SU-DHL-6 (cell line): ENCODE results near the gene EFTUD2.

Experiments used
- H2AFZ ChIP-seq: fragments of 200-600 bp; sonication (generic); 2 replicates; pipeline ENCODE4 v1.6.1; 2014; ENCODE audit warnings: low read depth, mild to moderate bottlenecking, moderate library complexity, mixed read lengths, antibody characterized with exemption, low read length; ENCODE audit not compliant: severe bottlenecking
- H3F3A ChIP-seq: fragments of 200-600 bp; shearing (Covaris generic); 2 replicates; pipeline ENCODE4 v1.6.0; 2016; ENCODE audit warnings: antibody characterized with exemption, mild to moderate bottlenecking; ENCODE audit not compliant: insufficient read depth
- H3K27ac ChIP-seq: fragments of 200-600 bp; sonication (generic); 2 replicates; pipeline ENCODE4 v1.5.1; 2016; ENCODE audit warnings: low read depth, mild to moderate bottlenecking, low read length, moderate library complexity, mixed read lengths
- H3K27me3 ChIP-seq: fragments of 200-600 bp; sonication (generic), shearing (Covaris generic); 2 replicates; pipeline ENCODE4 v1.6.0; 2014; ENCODE audit warnings: mild to moderate bottlenecking, low read length
- H3K36me3 ChIP-seq: fragments of 200-600 bp; sonication (generic); 2 replicates; pipeline ENCODE4 v1.6.1; 2014; ENCODE audit warnings: mild to moderate bottlenecking, low read length, mixed read lengths
- H3K4me2 ChIP-seq: fragments of 300-600, 200-600 bp; shearing (Covaris generic), sonication (generic); 2 replicates; pipeline ENCODE4 v1.6.0; 2014; ENCODE audit warnings: low read length, low read depth, mild to moderate bottlenecking; ENCODE audit not compliant: poor library complexity, severe bottlenecking
- H3K4me3 ChIP-seq: fragments of 200-600 bp; sonication (generic); 2 replicates; pipeline ENCODE4 v1.5.1; 2014; ENCODE audit warnings: antibody characterized with exemption, low read length, mild to moderate bottlenecking, mixed read lengths; ENCODE audit not compliant: insufficient read depth, poor library complexity, severe bottlenecking
- H3K79me2 ChIP-seq: fragments of 200-600 bp; sonication (generic); 2 replicates; pipeline ENCODE4 v1.6.1; 2014; ENCODE audit warnings: mild to moderate bottlenecking, low read length, moderate library complexity; ENCODE audit not compliant: insufficient read depth
- H3K9ac ChIP-seq: fragments of 200-600 bp; sonication (generic); 2 replicates; pipeline ENCODE4 v1.7.0; 2014; ENCODE audit warnings: mild to moderate bottlenecking, low read length
- H3K9me2 ChIP-seq: fragments of 200-600 bp; sonication (generic); replicated peaks from 2 replicates; pipeline ENCODE4 v1.6.1; 2014; ENCODE audit warnings: low read length; ENCODE audit not compliant: insufficient read depth
- H3K9me3 ChIP-seq: fragments of 200-600 bp; sonication (generic); 2 replicates; pipeline ENCODE4 v1.6.1; 2014; ENCODE audit warnings: low read length, mixed read lengths; ENCODE audit not compliant: insufficient read depth
- H4K20me1 ChIP-seq: fragments of 200-600 bp; sonication (generic); 2 replicates; pipeline ENCODE4 v1.6.1; 2014; ENCODE audit warnings: low read depth, mild to moderate bottlenecking, antibody characterized with exemption, low read length, moderate library complexity, mixed read lengths
- CTCF ChIP-seq: fragments of 200-600 bp; sonication (generic); IDR thresholded peaks from one replicate; pipeline ENCODE4 v1.5.1; 2017; ENCODE audit warnings: antibody characterized with exemption, mild to moderate bottlenecking, low read length, moderate library complexity; ENCODE audit not compliant: insufficient read depth, poor library complexity, severe bottlenecking
- EZH2phosphoT487 ChIP-seq: fragments of 200-600 bp; sonication (generic), shearing (Covaris generic); conservative IDR thresholded peaks from 2 replicates; pipeline ENCODE4 v1.6.1; 2018; ENCODE audit warnings: mild to moderate bottlenecking, antibody characterized with exemption, low read length, moderate library complexity, mixed read lengths

The EFTUD2 gene

GRCh38 chr17:44913676-44914075 lies 14.4 kb upstream of the EFTUD2 start:
- TF ChIP-seq EZH2phosphoT487 (no peak), CTCF (no peak)
- no peak overlapping the region for H3K4me2 ChIP-seq

DNA sequence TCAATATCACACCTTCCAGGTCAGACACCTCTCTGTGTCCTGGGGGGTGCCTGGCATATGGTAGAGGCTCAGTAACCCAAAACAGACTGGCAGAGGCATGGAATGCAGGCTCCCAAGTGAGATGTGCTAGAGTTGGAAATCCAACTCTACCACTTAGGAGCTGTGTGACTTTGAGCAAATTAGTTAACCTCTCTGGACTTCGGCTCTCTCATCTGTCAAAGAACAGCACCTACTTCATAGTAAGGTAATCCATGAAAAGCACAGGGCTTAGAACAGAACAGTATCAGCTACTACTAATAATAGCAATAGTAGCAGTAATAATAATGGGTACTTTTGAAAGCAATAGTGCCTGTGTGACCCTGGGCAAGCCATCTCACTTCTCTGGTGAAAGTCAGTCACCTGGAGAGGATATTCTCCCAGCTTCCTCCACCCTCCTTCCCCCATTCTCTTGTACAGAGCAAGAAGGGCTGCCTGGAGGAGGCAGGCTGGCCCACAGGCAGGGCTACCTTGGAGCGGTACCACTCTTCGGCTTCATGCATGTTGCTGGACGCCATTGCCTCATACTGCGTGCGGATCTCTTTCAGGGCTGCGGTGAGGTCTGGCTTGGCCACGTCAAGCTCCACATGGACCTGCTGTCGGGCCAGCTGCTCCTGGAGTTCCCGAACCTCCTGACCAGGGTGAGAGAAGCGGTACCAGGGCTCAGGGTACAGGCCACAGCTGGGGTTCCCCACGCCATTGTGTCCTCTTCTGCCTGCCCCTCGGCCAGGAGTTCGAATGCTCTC lies 13.7 kb upstream of the EFTUD2 start:
- Histone ChIP-seq H3K9ac (no peak overlapping the region), H2AFZ (no peak overlapping the region), H3K79me2 (no peaks in the 10 kb centered on the region), H3K4me3 (no peak overlapping the region), H3K9me3 (no peaks in the 10 kb centered on the region), H3K27ac (no peak overlapping the region), H3K9me2 (no peaks in the 10 kb centered on the region), H3K36me3 (no peaks in the 10 kb centered on the region), H3F3A (no peaks in the 10 kb centered on the region), H3K27me3 (no peaks in the 10 kb centered on the region), H3K4me2 (no peak overlapping the region), H4K20me1 (no peaks in the 10 kb centered on the region)
- TF ChIP-seq CTCF: no peak
- no peak for TF ChIP-seq EZH2phosphoT487

More at GRCh38 chr17:44913676-44914075, 14.4 kb upstream of the EFTUD2 start:
- H3K27me3 ChIP-seq: no peaks in the 10 kb centered on the region
- no peaks in the 10 kb centered on the region for H3K79me2 ChIP-seq
- no peak overlapping the region for H3K9ac ChIP-seq
- H3K9me2 ChIP-seq: no peaks in the 10 kb centered on the region
- H3K9me3 ChIP-seq: no peaks in the 10 kb centered on the region
- H3K4me3 ChIP-seq: no peak overlapping the region
- no peak overlapping the region for H3K27ac ChIP-seq
- no peaks in the 10 kb centered on the region for H3K36me3 ChIP-seq
- H2AFZ ChIP-seq: no peak overlapping the region
- H4K20me1 ChIP-seq: no peaks in the 10 kb centered on the region
- no peaks in the 10 kb centered on the region for H3F3A ChIP-seq

- Histone ChIP-seq H3F3A (no peaks in the 10 kb centered on the region), H3K9me2 (no peaks in the 10 kb centered on the region), H3K27ac (no peak overlapping the region), H3K4me3 (no peak overlapping the region), H3K27me3 (no peaks in the 10 kb centered on the region), H3K36me3 (no peaks in the 10 kb centered on the region), H3K79me2 (no peaks in the 10 kb centered on the region), H3K9me3 (no peaks in the 10 kb centered on the region), H2AFZ (no peak overlapping the region), H4K20me1 (no peaks in the 10 kb centered on the region), H3K9ac (no peak overlapping the region), H3K4me2 (no peak overlapping the region)
- TF ChIP-seq CTCF (no peak), EZH2phosphoT487 (no peak)
Observed at GRCh38 chr17:44911133-44912001, 12.1 kb upstream of the EFTUD2 start.
